RWPE2 (cell line): ENCODE data around the gene MYH13.

Source experiments
- ATAC-seq: fragments of 200-7000 bp; cut with Tn5 transposase; 3 replicates; pipeline ENCODE4 v1.9.1; 2021; ENCODE audit warnings: low read depth
- DNase-seq: peaks from one replicate; pipeline ENCODE4 v3.0.0-alpha.2; 2020; ENCODE audit warnings: low spot score
- H3K27ac ChIP-seq: fragments of 450-650 bp; 2 replicates; pipeline ENCODE4 v1.5.1; 2017; ENCODE audit warnings: mild to moderate bottlenecking; ENCODE audit not compliant: poor library complexity, severe bottlenecking
- H3K27me3 ChIP-seq: fragments of 250-450 bp; sonication (Bioruptor Pico); 2 replicates; pipeline ENCODE4 v1.5.1; 2021; ENCODE audit warnings: mild to moderate bottlenecking, moderate library complexity; ENCODE audit not compliant: insufficient read depth, poor library complexity, severe bottlenecking
- H3K36me3 ChIP-seq: fragments of 250-450 bp; sonication (Bioruptor Pico); 2 replicates; pipeline ENCODE4 v1.5.1; 2020; ENCODE audit warnings: low read depth, mild to moderate bottlenecking, moderate library complexity
- H3K4me1 ChIP-seq: fragments of 250-450 bp; sonication (Bioruptor Pico); 2 replicates; pipeline ENCODE4 v1.5.1; 2021; ENCODE audit warnings: mild to moderate bottlenecking, moderate library complexity; ENCODE audit not compliant: insufficient read depth, poor library complexity, severe bottlenecking
- H3K4me3 ChIP-seq: fragments of 250-450 bp; sonication (Bioruptor Pico); 2 replicates; pipeline ENCODE4 v1.5.1; 2021; ENCODE audit warnings: mild to moderate bottlenecking, moderate library complexity; ENCODE audit not compliant: severe bottlenecking
- H3K9me3 ChIP-seq: fragments of 250-450 bp; sonication (Bioruptor Pico); 2 replicates; pipeline ENCODE4 v1.5.1; 2021; ENCODE audit warnings: mild to moderate bottlenecking, moderate library complexity; ENCODE audit not compliant: severe bottlenecking
- CTCF ChIP-seq: fragments of 450-650 bp; IDR thresholded peaks from one replicate; pipeline ENCODE4 v1.5.1; 2017; ENCODE audit warnings: mild to moderate bottlenecking, moderate library complexity; ENCODE audit not compliant: poor library complexity, severe bottlenecking

The MYH13 gene

DNA sequence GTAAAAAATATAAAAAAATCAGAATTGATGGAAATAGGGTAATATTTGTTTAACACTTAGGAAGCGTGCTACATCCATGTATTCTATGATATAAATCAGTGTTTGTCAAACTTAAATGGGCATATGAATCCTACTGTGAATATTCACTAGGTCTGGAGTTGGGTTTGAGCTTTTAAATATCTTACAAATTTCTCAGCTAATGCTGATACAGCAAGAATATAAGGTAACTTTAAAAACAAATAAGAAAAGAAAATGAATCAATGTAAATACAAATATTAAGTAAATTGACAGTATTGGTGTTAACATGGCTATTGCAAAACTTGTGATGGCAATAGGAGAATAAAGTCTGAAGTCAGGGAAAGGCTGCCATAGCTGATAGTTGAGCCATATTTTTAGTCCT, 3.6 kb downstream of the MYH13 start:
- H3K27me3 ChIP-seq = peaks cover 7% of the 10 kb centered on the region
- TF ChIP-seq CTCF = no peak
- H3K4me3 ChIP-seq = no peak overlapping the region
- H3K36me3 ChIP-seq = no peaks in the 10 kb centered on the region
- ATAC-seq = no peak
- DNase-seq = no peak
- no peak overlapping the region for H3K27ac ChIP-seq
- H3K9me3 ChIP-seq = no peaks in the 10 kb centered on the region
- H3K4me1 ChIP-seq = no peaks in the 10 kb centered on the region

DNA sequence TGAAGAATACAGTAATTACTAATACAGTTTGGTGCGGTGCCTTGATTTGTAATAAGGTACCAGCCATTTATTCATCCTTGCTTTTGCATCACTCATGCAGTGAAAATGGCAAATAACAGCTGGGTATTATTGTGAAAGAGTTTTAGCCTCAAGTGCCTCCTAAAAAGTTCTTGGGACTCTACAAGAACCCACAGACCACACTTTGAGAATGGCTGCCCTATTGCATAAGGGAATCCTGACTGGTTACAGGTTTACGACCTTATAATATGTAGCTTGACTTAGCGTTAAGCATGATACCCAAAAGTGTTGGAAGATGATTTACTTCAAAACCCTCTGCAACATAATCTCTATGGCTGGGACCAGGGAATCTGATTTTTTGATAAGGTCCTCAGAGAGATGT, 4.2 kb downstream of the MYH13 start:
- TF ChIP-seq CTCF = no peak
- Histone ChIP-seq H3K27ac (no peak overlapping the region), H3K4me3 (no peak overlapping the region), H3K9me3 (no peaks in the 10 kb centered on the region), H3K27me3 (peaks cover 7% of the 10 kb centered on the region), H3K4me1 (no peaks in the 10 kb centered on the region), H3K36me3 (no peaks in the 10 kb centered on the region)
- ATAC-seq (no peak), DNase-seq (no peak)

- DNase-seq (no peak), ATAC-seq (no peak)
- Histone ChIP-seq H3K27me3 (no peaks in the 10 kb centered on the region), H3K27ac (no peak overlapping the region), H3K36me3 (no peaks in the 10 kb centered on the region), H3K4me1 (no peaks in the 10 kb centered on the region), H3K4me3 (no peak overlapping the region), H3K9me3 (no peaks in the 10 kb centered on the region)
- no peak for TF ChIP-seq CTCF
Observed at GRCh38 chr17:10360578-10360977, 12.2 kb downstream of the MYH13 start.

- ATAC-seq (no peak), DNase-seq (no peak)
- Histone ChIP-seq H3K9me3 (no peaks in the 10 kb centered on the region), H3K4me1 (no peaks in the 10 kb centered on the region), H3K27ac (no peak overlapping the region), H3K27me3 (no peaks in the 10 kb centered on the region), H3K36me3 (no peaks in the 10 kb centered on the region), H3K4me3 (no peak overlapping the region)
- TF ChIP-seq CTCF = peak; percentile 42
Observed at GRCh38 chr17:10357768-10358167, 15.0 kb downstream of the MYH13 start.

DNA sequence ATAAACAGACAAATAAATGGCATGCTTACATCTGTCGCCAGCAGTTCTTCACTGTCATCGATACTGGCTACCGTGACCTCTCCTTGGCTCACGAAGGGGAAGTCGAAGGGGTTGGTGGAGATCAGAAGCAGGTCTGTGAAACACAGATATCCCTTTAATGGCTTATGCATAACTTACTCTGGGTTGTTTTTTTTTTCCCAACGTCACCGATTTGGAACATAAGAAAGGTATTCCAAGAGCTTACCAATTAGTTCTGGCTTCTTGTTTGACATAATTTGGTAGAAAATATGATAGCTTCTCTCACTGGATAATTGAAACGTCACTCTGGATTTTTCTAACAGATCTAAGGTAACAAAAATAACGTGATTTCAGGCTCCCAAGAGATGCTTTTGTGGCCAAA, 18.2 kb downstream of the MYH13 start:
- ATAC-seq = no peak
- no peak overlapping the region for H3K27ac ChIP-seq
- no peak overlapping the region for H3K4me3 ChIP-seq

More for the DNA sequence above, 18.2 kb downstream of the MYH13 start:
- no peaks in the 10 kb centered on the region for H3K27me3 ChIP-seq
- no peaks in the 10 kb centered on the region for H3K9me3 ChIP-seq
- no peak for DNase-seq
- TF ChIP-seq CTCF = no peak
- H3K4me1 ChIP-seq = no peaks in the 10 kb centered on the region
- no peaks in the 10 kb centered on the region for H3K36me3 ChIP-seq
